H1 (cell line): ENCODE data around the gene RNF26. TPM values are rescaled to one million over a fixed set of nuclear protein-coding genes. Genes with fewer than 3 reads are reported as not detected.

Source experiments
- NANOG ChIP-seq: IDR thresholded peaks from 2 replicates; pipeline ENCODE4 v1.6.1; 2011; ENCODE audit warnings: low read length, low read depth, mild to moderate bottlenecking, inconsistent platforms; ENCODE audit not compliant: insufficient read depth, poor library complexity, severe bottlenecking
- NRF1 ChIP-seq: IDR thresholded peaks from 2 replicates; pipeline ENCODE4 v1.6.1; 2011; ENCODE audit warnings: mild to moderate bottlenecking, low read depth, low read length, improper control_type of control experiment
- POLR2AphosphoS5 ChIP-seq: IDR thresholded peaks from 2 replicates; pipeline ENCODE4 v1.6.1; 2011; ENCODE audit warnings: low read depth, low read length
- RAD21 ChIP-seq, 2 experiments: IDR thresholded peaks in 1 of 2; conservative IDR thresholded peaks in 1 of 2; 2 replicates each; pipeline ENCODE4 v1.6.1; 2011; ENCODE audit warnings: low read depth in 2 of 2, low read length in 2 of 2, improper control_type of control experiment in 1 of 2, inconsistent platforms in 1 of 2, mild to moderate bottlenecking in 1 of 2, moderate library complexity in 1 of 2
- TAF7 ChIP-seq: optimal IDR thresholded peaks from 2 replicates; pipeline ENCODE3; 2011; ENCODE audit warnings: low read depth, mild to moderate bottlenecking, inconsistent platforms, low read length, moderate library complexity, borderline replicate concordance
- YY1 ChIP-seq: IDR thresholded peaks from 2 replicates; pipeline ENCODE4 v1.6.1; 2011; ENCODE audit warnings: low read depth, mild to moderate bottlenecking, low read length
- polyA plus RNA-seq, 7 experiments: library from polyadenylated mRNA; depleted of rRNA in 3 of 7; stranded (reverse) in 5 of 7; unstranded in 2 of 7; fragments of >200 nt in 5 of 7; fragments of 200-250 nt in 2 of 7; gene quantifications; 1 replicate in 5 of 7; 2 replicates in 1 of 7; 4 replicates in 1 of 7; pipeline versions ENCODE4 v1.2.1 to v1.2.3, GENCODE V29; 2011 to 2013; ENCODE audit warnings: missing spikeins in 2 of 7, mixed read lengths in 2 of 7
- total RNA-seq: library from RNA; stranded (reverse); fragmentation: NEBNext Ultra II Directional; extraction: Animal tissue kit (Norgen Biotek cat#: 25700); gene quantifications from 2 replicates; pipeline ENCODE4 v1.2.1, GENCODE V29; 2021
- TF ChIP-seq, protein P1 (sequence below): IDR thresholded peaks from 2 replicates; pipeline ENCODE4 v1.6.1; 2012; ENCODE audit warnings: low read length, inconsistent platforms

The RNF26 gene
- total and polyA plus RNA-seq, 2 of the 8 experiments (the other 6 are each of a cell fraction or from before 2014, with no cell fraction given): 82.7 to 84.0 TPM

DNA sequence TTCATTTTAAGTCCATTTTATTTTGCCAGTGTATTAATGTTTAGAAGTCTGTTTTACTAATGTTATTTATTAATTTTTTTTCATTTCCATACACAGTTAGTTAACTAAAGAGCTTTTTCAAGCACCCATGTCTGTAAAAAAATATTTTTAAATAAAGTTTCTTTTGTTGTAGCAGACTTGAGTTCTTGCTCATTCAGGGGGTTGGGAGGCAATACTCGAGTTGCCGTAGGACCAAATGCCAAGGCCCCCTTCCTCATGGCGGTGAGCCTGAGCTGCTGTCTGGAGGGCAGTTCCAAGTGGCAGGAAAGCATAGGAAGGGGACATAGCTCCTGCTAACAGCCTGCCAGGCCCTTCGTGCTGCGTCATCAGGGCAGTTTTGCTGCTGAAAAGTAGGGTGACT, 26.4 kb upstream of the RNF26 start (continued):
- TF ChIP-seq, protein P1, sequence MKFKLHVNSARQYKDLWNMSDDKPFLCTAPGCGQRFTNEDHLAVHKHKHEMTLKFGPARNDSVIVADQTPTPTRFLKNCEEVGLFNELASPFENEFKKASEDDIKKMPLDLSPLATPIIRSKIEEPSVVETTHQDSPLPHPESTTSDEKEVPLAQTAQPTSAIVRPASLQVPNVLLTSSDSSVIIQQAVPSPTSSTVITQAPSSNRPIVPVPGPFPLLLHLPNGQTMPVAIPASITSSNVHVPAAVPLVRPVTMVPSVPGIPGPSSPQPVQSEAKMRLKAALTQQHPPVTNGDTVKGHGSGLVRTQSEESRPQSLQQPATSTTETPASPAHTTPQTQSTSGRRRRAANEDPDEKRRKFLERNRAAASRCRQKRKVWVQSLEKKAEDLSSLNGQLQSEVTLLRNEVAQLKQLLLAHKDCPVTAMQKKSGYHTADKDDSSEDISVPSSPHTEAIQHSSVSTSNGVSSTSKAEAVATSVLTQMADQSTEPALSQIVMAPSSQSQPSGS: no peak
- no peak for TF ChIP-seq POLR2AphosphoS5
- no peak for TF ChIP-seq NANOG
- TF ChIP-seq TAF7: no peak
- TF ChIP-seq YY1: no peak
- no peak for TF ChIP-seq NRF1
- no peak for TF ChIP-seq RAD21 (IDR thresholded peaks at IDR 0.05 in 1 of 2, conservative IDR thresholded peaks at IDR 0.05 in 1 of 2; ENCODE audit: low read depth in 2 of 2, low read length in 2 of 2)
